KBM-7 (cell line): ENCODE measurements around the gene NUDT8.

Experiments
- DNase-seq: peaks from one replicate; pipeline ENCODE4 v3.0.0-alpha.2; 2015
- in situ Hi-C: fragments of 300-500 bp; cut with MboI; formaldehyde crosslinking; loops from 2 replicates; pipeline ENCODE4 v1.14.3; 2020; ENCODE audit warnings: low sequenced_read_pairs, low pct_unique_long_range_greater_than_20kb, mixed read lengths

The NUDT8 gene, protein sequence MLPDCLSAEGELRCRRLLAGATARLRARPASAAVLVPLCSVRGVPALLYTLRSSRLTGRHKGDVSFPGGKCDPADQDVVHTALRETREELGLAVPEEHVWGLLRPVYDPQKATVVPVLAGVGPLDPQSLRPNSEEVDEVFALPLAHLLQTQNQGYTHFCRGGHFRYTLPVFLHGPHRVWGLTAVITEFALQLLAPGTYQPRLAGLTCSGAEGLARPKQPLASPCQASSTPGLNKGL

GRCh38 chr11:67629386-67630227 is at the start of gene NUDT8:
Gene NUDT8, minus strand, starts transcription at chr11:67629937. Its CDS starts 26 bp downstream, at chr11:67629911.
- in situ Hi-C loops: no loop called here

GRCh38 chr11:67675058-67675747 is 45.5 kb upstream of the NUDT8 start:
- in situ Hi-C loops: no loop called here
- no peak for DNase-seq

More at GRCh38 chr11:67629386-67630227, at the start of gene NUDT8:
- peak; percentile 81 for DNase-seq

DNA sequence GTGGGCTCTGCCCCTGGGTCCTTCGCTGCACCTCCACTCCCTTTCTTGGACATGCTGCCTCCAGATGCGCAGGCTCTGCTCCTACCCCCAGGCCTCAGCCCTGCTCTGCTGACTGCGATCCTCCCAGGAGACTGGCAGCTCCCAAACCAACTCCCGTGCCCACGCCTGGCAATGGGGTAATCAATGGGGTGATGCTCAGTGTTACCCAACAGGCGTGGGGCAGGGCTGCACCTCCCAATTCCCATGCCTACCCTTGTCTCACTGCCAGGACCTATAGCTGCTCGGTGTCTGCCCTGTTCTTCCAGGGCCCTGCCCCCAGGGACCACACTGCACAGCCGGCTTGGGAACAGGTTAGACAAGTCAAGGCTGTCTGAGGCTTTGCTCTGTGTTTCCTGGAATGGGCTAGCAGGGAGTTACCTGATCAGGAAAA is 44.7 kb upstream of the NUDT8 start, which contains the start of gene ALDH3B2:
Gene ALDH3B2, minus strand, starts transcription at position 182 of the 430 bp plus-strand sequence. CDS start 7,688 bp downstream, outside the sequence.
- no peak for DNase-seq
- in situ Hi-C loops: no loop called here

- in situ Hi-C loops: no loop called here
Measured at GRCh38 chr11:67673902-67674301, 44.2 kb upstream of the NUDT8 start.

DNA sequence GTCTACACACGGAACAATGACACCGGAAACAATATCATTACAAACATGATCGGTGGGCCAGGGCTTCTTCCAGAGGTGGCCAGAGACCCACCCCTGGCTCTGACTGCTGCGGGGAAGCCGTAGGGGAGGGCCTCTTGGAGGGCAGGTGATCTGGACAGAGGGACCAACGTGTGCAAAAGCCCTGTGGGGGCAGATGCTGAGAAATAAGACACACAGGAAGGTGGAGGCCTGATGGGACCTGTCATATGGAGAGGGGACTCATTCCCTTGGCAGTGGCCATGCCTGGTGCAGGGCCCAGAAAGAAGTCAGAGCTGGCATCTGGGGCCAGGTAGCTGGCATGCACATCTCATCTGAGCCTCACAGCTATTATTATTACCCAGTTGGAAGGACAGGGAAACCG is 43.6 kb upstream of the NUDT8 start:
- in situ Hi-C loops: no loop called here
- DNase-seq: no peak

More at GRCh38 chr11:67673902-67674301, 44.2 kb upstream of the NUDT8 start:
- DNase-seq: no peak

DNA sequence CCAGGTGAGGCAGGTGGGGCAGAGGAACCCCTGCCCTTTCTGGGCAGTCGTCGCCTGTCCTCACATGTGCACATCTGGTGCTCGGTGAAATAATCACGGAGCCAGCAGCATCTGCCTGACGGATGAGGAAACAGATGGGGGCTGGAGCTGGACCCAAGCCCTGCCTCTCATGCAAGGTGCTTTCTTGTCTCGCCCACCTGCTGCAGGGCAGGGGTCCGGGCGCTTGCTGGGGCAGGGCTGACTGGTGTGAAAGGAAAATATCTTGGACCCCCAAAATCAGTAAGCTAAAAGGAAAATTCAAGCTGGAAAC is 41.4 kb upstream of the NUDT8 start:
- DNase-seq: no peak
- in situ Hi-C loops: no loop called here

DNA sequence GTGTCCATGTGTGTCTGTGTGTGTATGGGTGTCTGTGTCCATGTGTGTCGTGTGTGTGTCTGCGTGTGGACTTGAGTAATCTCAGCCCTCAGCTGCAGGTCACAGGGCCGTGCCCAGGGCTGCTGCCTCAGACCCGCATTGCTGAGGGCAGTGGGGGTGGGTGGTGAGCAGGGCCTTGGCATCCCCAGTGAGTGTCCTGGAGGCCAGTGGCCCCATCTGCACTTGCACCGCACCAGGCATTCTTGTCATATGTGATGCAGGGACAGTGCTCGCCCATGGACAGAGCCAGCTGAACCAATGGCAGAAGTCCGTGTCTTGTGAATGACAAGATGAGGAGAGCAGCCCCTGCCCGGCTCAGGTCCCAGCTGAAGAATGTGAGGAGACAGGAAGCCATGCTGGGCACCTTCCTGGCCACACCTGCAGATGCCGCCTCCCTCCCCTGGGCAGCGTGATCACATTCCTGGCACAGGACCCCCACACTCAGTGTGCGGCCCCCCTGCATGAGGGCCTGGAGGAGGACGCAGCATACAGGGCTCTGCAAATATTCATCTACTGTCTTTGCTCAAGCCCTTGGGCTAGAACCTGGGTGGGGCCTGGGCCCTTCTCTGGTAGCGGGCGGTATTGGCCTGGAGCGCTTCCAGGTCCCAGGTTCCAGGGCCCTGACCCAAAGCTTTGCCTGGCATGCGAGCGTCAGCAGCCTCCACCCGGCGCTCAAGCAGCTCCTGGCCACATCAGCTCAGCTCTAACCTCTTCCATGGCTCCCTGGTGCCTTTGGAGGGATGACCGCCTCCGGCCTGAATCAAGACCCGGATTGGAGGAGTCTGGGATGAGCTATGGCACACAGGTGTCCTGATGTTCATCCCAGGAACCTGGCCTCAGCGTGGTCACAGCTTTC is 40.8 kb upstream of the NUDT8 start:
- in situ Hi-C loops: no loop called here
- DNase-seq: no peak

DNA sequence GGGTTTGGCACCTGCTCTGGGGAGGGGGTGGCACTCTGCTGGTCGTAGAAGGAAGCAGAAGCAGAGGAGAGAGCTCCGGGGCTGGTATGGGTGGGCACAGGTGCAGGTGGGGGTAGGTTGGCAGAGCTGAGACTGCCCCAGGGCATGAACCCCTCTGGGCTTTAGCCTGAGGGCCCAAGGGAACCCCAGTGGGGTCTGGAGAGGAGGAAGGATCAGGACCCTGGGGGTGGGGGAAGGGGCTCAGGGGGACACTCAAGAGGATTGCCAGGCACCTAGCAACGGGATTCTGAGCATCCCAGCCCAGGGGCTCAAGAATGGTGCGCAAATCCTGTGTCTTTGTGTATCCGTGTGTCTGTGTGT is 38.4 kb upstream of the NUDT8 start:
- in situ Hi-C loops: no loop called here
- DNase-seq: no peak

- in situ Hi-C loops: no loop called here
- no peak for DNase-seq
Measured at GRCh38 chr11:67667490-67668191, 37.9 kb upstream of the NUDT8 start.

DNA sequence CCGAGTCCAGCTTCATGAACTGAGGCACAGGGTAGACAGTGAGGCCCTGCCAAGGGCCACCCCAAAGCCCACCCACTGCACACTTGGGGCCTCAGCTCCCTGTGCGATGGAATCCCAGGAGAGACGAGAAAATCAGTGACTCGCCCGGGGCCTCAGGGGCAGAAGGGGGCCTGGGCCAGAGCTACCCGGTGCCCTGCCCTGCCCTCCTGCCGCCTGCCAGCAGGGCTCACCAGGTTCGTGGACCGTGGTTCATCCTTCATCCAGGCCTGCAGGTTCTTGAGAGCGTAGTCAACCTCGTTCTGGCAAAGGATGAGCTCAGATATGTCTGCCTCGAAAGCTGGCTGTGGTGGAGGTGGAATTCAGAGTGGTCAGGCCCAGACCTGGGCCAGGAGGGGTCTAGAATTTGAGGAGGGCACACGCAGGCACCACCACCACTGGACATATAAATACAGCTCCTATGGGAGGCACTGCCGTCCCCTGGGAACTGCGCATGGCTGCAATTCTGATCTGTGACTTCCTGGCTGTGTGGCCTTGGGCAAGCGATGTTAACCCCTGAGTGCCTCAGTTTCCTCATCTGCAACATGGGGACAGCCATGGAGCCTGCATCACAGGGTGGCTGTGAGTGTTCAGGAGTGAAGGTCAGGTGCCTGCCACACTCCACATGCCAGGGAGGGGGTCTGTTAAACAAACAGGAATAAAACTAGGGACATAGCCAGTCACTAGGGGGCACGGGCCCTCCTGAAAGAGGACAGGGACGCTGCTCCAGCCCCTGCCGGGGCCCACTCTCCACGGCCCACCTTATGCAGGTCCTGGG is 37.1 kb upstream of the NUDT8 start:
- in situ Hi-C loops: no loop called here
- no peak for DNase-seq

DNA sequence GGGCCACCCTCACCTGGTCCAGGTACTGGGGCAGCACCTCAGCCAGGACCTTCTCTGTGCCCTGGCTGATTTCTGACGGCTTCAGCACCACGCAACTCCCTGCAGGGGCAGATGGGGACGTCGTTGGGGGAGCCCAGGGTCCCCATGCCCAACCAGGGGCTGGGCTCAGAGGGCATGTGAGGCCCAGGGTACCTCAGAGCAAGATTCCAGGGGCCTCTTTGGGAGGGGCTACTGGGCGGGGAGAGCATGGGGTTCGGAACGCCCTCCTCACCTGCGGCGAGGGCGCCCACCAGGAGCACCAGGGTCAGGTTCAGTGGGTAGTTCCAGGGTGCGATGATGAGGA is 36.5 kb upstream of the NUDT8 start:
- in situ Hi-C loops: no loop called here
- no peak for DNase-seq

DNA sequence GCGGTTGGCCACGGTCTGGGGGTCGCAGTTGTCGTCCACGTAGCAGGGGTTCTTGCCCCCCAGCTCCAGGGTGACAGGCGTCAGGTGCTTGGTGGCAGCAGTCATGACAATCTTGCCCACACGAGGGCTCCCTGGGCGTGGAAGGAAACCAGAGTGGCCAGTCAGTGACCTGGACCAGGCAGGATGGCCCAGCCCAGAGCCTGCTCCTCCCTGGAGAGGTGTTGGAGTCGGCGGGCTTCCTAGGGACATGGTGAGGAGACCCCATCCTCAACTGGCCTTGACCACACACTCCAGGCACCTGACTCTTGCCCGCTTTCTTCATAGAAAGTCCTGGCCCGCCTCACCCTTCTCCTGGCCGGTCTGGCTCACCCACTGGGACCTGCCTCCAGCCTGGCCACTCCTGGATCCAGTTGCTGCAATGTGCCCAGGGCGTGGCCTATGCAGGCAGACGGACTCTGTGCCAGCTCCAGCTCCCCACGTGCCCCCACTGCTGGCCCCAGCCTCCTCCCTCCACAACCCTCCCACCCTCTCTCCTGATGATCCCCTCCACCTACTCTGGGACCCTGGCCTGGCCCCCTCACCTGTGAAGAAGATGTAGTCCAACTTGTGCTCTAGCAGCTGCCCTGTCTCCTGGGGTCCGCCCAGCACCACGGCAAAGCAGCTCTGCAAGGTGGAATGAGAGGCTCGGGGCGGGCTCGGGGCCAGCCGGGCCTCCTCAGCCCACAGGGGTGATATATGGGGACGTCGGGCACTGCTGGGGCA is 36.0 kb upstream of the NUDT8 start:
- in situ Hi-C loops: no loop called here

GRCh38 chr11:67664696-67665540 is 35.2 kb upstream of the NUDT8 start:
- DNase-seq: no peak

More for the DNA sequence above, 36.0 kb upstream of the NUDT8 start:
- DNase-seq: no peak

GRCh38 chr11:67664213-67664585 is 34.5 kb upstream of the NUDT8 start:
- in situ Hi-C loops: no loop called here
- no peak for DNase-seq

More at GRCh38 chr11:67664696-67665540, 35.2 kb upstream of the NUDT8 start:
- in situ Hi-C loops: no loop called here

- DNase-seq: no peak
Measured at GRCh38 chr11:67663532-67664212, 33.9 kb upstream of the NUDT8 start.

More at GRCh38 chr11:67663532-67664212, 33.9 kb upstream of the NUDT8 start:
- in situ Hi-C loops: no loop called here
